BE2C (cell line): Measurements from ENCODE around the gene TRAF3IP1.

Experiments
- DNase-seq: peaks from one replicate; pipeline ENCODE4 v3.0.0-alpha.2; 2020
- H3K27me3 ChIP-seq: fragments of 250-450 bp; sonication (Bioruptor Pico); 2 replicates; pipeline ENCODE4 v1.5.1; 2020; ENCODE audit warnings: mild to moderate bottlenecking
- H3K36me3 ChIP-seq: fragments of 250-450 bp; sonication (Bioruptor Pico); 2 replicates; pipeline ENCODE4 v1.5.1; 2020; ENCODE audit warnings: mild to moderate bottlenecking
- H3K4me1 ChIP-seq: fragments of 250-450 bp; sonication (Bioruptor Pico); 2 replicates; pipeline ENCODE4 v1.5.1; 2020
- H3K4me3 ChIP-seq: 2 replicates; pipeline ENCODE4 v1.5.1; 2011; ENCODE audit warnings: low read depth, low read length
- H3K9me3 ChIP-seq: fragments of 250-450 bp; sonication (Bioruptor Pico); 2 replicates; pipeline ENCODE4 v1.5.1; 2020
- CTCF ChIP-seq: IDR thresholded peaks from 2 replicates; pipeline ENCODE4 v1.5.1; 2012; ENCODE audit warnings: mild to moderate bottlenecking, low read depth, low read length

Gene TRAF3IP1

GRCh38 chr2:238418999-238419546 is 98.8 kb downstream of the TRAF3IP1 start:
- Histone ChIP-seq H3K9me3 (no peaks in the 10 kb centered on the region), H3K36me3 (no peaks in the 10 kb centered on the region), H3K4me1 (no peaks in the 10 kb centered on the region), H3K4me3 (no peak overlapping the region), H3K27me3 (no peaks in the 10 kb centered on the region)
- DNase-seq: no peak
- no peak for TF ChIP-seq CTCF

GRCh38 chr2:238420442-238420841 is 100.1 kb downstream of the TRAF3IP1 start:
- no peak for DNase-seq
- Histone ChIP-seq H3K27me3 (no peaks in the 10 kb centered on the region), H3K4me3 (no peak overlapping the region), H3K36me3 (no peaks in the 10 kb centered on the region), H3K4me1 (no peaks in the 10 kb centered on the region), H3K9me3 (no peaks in the 10 kb centered on the region)
- TF ChIP-seq CTCF: no peak

- no peak for TF ChIP-seq CTCF
- Histone ChIP-seq H3K4me3 (no peak overlapping the region), H3K27me3 (no peaks in the 10 kb centered on the region), H3K4me1 (no peaks in the 10 kb centered on the region), H3K9me3 (no peaks in the 10 kb centered on the region), H3K36me3 (no peaks in the 10 kb centered on the region)
- no peak for DNase-seq
Observed at GRCh38 chr2:238420878-238421694, 100.8 kb downstream of the TRAF3IP1 start.

- Histone ChIP-seq H3K27me3 (no peaks in the 10 kb centered on the region), H3K4me1 (no peaks in the 10 kb centered on the region), H3K4me3 (no peak overlapping the region), H3K9me3 (no peaks in the 10 kb centered on the region), H3K36me3 (no peaks in the 10 kb centered on the region)
- TF ChIP-seq CTCF: no peak
- no peak for DNase-seq
Observed at GRCh38 chr2:238421695-238422035, 101.3 kb downstream of the TRAF3IP1 start.

GRCh38 chr2:238422285-238422684 is 102.0 kb downstream of the TRAF3IP1 start:
- no peak for TF ChIP-seq CTCF
- H3K9me3 ChIP-seq: no peaks in the 10 kb centered on the region
- no peaks in the 10 kb centered on the region for H3K4me1 ChIP-seq
- DNase-seq: no peak
- no peaks in the 10 kb centered on the region for H3K36me3 ChIP-seq
- no peak overlapping the region for H3K4me3 ChIP-seq
- H3K27me3 ChIP-seq: no peaks in the 10 kb centered on the region

- Histone ChIP-seq H3K4me1 (no peaks in the 10 kb centered on the region), H3K27me3 (no peaks in the 10 kb centered on the region), H3K9me3 (no peaks in the 10 kb centered on the region), H3K4me3 (no peak overlapping the region), H3K36me3 (no peaks in the 10 kb centered on the region)
- DNase-seq: no peak
- TF ChIP-seq CTCF: no peak
Observed at GRCh38 chr2:238422940-238423339, 102.6 kb downstream of the TRAF3IP1 start.
